K562 (cell line): ENCODE measurements around the gene SH2D7. TPM values are rescaled to one million over a fixed set of nuclear protein-coding genes. Genes with fewer than 3 reads are reported as not detected.
A peak's percentile ranks its signal among the peaks of the same experiment; 100 is the strongest.

Source experiments
- ATAC-seq: fragments of 200-7000 bp; cut with Tn5 transposase; 3 replicates; pipeline ENCODE4 v1.9.1; 2020; ENCODE audit warnings: moderate library complexity
- BruUV-seq: library from RNA; stranded (reverse); fragments of 400-500 nt; replicated peaks from 2 replicates; lab custom pipeline; 2021; lab: Mats Ljungman, UMichigan
- CTCF ChIA-PET: fragments of 300-600 bp; formaldehyde crosslinking; extraction: SDS; loops from one replicate; lab custom pipeline; 2021; ENCODE audit warnings: low intra/inter-chr PET ratio; lab: Yijun Ruan, JAX
- POLR2A ChIA-PET: fragments of 300-600, 350-650 bp; sonication (Branson Sonifier 250); formaldehyde crosslinking; extraction: SDS; loops from one replicate; lab custom pipeline; 2021; ENCODE audit warnings: antibody characterized with exemption, inconsistent platforms; lab: Yijun Ruan, JAX
- DNase-seq, 4 experiments: peaks; one replicate each; pipeline versions ENCODE4 v3.0.0 to v3.0.0-alpha.2; 2011 to 2018; ENCODE audit warnings: low spot score in 3 of 4, mixed read lengths in 3 of 4; ENCODE audit errors: extremely low read depth in 1 of 4
- FAIRE-seq: peaks from 2 replicates; lab custom pipeline; 2011; peaks lifted over from hg19 to GRCh38; lab: Jason Lieb, UNC
- H2AFZ ChIP-seq: 2 replicates; pipeline ENCODE4 v1.6.0; 2011; ENCODE audit warnings: low read depth, low read length, control low read depth, inconsistent platforms
- H3K27ac ChIP-seq: fragments of 200-600 bp; 3 replicates; pipeline ENCODE4 v1.8.0; 2011; ENCODE audit warnings: low read depth, mild to moderate bottlenecking, control low read depth, inconsistent platforms, low read length, moderate library complexity, mixed read lengths; ENCODE audit errors: extremely low read depth
- H3K27me3 ChIP-seq, 2 experiments: fragments of 300-600 bp in 1 of 2; 2 replicates in 1 of 2; 3 replicates in 1 of 2; pipeline versions ENCODE4 v1.6.0 to v1.8.0; 2011; ENCODE audit warnings: inconsistent platforms in 2 of 2, low read length in 2 of 2, mild to moderate bottlenecking in 1 of 2, mixed read lengths in 1 of 2, moderate library complexity in 1 of 2; ENCODE audit not compliant: control insufficient read depth in 2 of 2, insufficient read depth in 2 of 2
- H3K36me3 ChIP-seq: fragments of 300-600 bp; 3 replicates; pipeline ENCODE4 v1.8.0; 2011; ENCODE audit warnings: mild to moderate bottlenecking, low read length, inconsistent platforms; ENCODE audit not compliant: control insufficient read depth, insufficient read depth
- H3K4me1 ChIP-seq, 2 experiments: fragments of 200-600 bp in 1 of 2; replicated peaks in 1 of 2; 2 replicates in 1 of 2; 3 replicates in 1 of 2; pipeline versions ENCODE4 v1.5.1 to v1.8.0; 2011; ENCODE audit warnings: inconsistent platforms in 2 of 2, low read length in 2 of 2, mild to moderate bottlenecking in 1 of 2, mixed read lengths in 1 of 2, moderate library complexity in 1 of 2; ENCODE audit not compliant: control insufficient read depth in 2 of 2, insufficient read depth in 2 of 2
- H3K4me2 ChIP-seq: 2 replicates; pipeline ENCODE4 v1.6.1; 2011; ENCODE audit warnings: low read length, control low read depth, inconsistent platforms, mixed read lengths; ENCODE audit not compliant: insufficient read depth
- H3K4me3 ChIP-seq: fragments of 200-600 bp; sonication (generic), shearing (Covaris generic); 2 replicates; pipeline ENCODE4 v1.5.1; 2016; ENCODE audit warnings: control low read depth, inconsistent platforms
- H3K79me2 ChIP-seq: fragments of 200-600 bp; 3 replicates; pipeline ENCODE4 v1.8.0; 2011; ENCODE audit warnings: low read length, inconsistent platforms; ENCODE audit not compliant: control insufficient read depth, insufficient read depth
- H3K9ac ChIP-seq, 2 experiments: 2 replicates each; pipeline versions ENCODE4 v1.6.0 to v1.6.1; 2011; ENCODE audit warnings: low read depth in 2 of 2, low read length in 2 of 2, control low read depth in 1 of 2, inconsistent platforms in 1 of 2, mild to moderate bottlenecking in 1 of 2, mixed read lengths in 1 of 2; ENCODE audit not compliant: insufficient read depth in 1 of 2
- H3K9me1 ChIP-seq: one replicate; pipeline ENCODE4 v1.6.0; 2011; ENCODE audit warnings: inconsistent platforms, mild to moderate bottlenecking, low read length, moderate library complexity; ENCODE audit not compliant: control insufficient read depth, insufficient read depth
- H3K9me3 ChIP-seq: replicated peaks from 2 replicates; pipeline ENCODE4 v1.5.1; 2011; ENCODE audit warnings: low read depth, low read length, inconsistent platforms; ENCODE audit not compliant: control insufficient read depth, insufficient read depth
- H4K20me1 ChIP-seq: replicated peaks from 2 replicates; pipeline ENCODE4 v1.6.1; 2011; ENCODE audit warnings: low read length, inconsistent platforms, mixed read lengths; ENCODE audit not compliant: control insufficient read depth, insufficient read depth
- ARID4B ChIP-seq: sonication (generic); formaldehyde crosslinking; IDR thresholded peaks from 2 replicates; pipeline ENCODE4 v1.8.0; 2022; ENCODE audit warnings: mild to moderate bottlenecking, missing genetic modification reagents
- HDAC3 ChIP-seq: fragments of 450-650 bp; IDR thresholded peaks from 2 replicates; pipeline ENCODE4 v1.6.1; 2018; ENCODE audit warnings: borderline replicate concordance, mild to moderate bottlenecking, moderate library complexity; ENCODE audit not compliant: partially characterized antibody
- IRF9 ChIP-seq: fragments of 450-650 bp; IDR thresholded peaks from 2 replicates; pipeline ENCODE4 v1.6.1; 2016; ENCODE audit warnings: missing biosample characterization, missing genetic modification characterization
- SPI1 ChIP-seq: IDR thresholded peaks from 2 replicates; pipeline ENCODE4 v1.6.1; 2011; ENCODE audit warnings: low read depth, low read length, control low read depth, borderline replicate concordance
- TAF7 ChIP-seq: fragments of 450-650 bp; IDR thresholded peaks from 2 replicates; pipeline ENCODE4 v1.6.1; 2016; ENCODE audit warnings: missing genetic modification characterization, missing compliant biosample characterization
- TAL1 ChIP-seq: fragments of 450-650 bp; IDR thresholded peaks from 2 replicates; pipeline ENCODE4 v1.6.1; 2016; ENCODE audit warnings: mild to moderate bottlenecking
- ZNF445 ChIP-seq: fragments of 250-450 bp; sonication (Bioruptor Pico); IDR thresholded peaks from 2 replicates; pipeline ENCODE4 v1.4.0; 2020; ENCODE audit warnings: low read depth, mild to moderate bottlenecking, moderate library complexity
- WGBS: fragments of 100-300 bp; shearing (Covaris generic); methylation state at CpG from one replicate; pipeline ENCODE4 v1.1.6; 2016; ENCODE audit warnings: low coverage, mixed read lengths; ENCODE audit not compliant: insufficient coverage; ENCODE audit errors: missing lambda C conversion rate; 5-methylcytosine and 5-hydroxymethylcytosine counted together
- in situ Hi-C: fragments of 300-500 bp; cut with MboI; formaldehyde crosslinking; loops from 4 replicates; pipeline ENCODE4 v1.15.0; 2018; ENCODE audit warnings: inconsistent platforms, mixed read lengths
- intact Hi-C: fragments of 100-400 bp; cut with micrococcal nuclease; formaldehyde crosslinking; loops from 2 replicates; pipeline ENCODE4 v1.14.2; 2022
- polyA plus RNA-seq, 8 experiments: library from polyadenylated mRNA; depleted of rRNA in 4 of 8; stranded (reverse) in 5 of 8; unstranded in 3 of 8; fragments of >200 nt; fragmentation: Nextera tagmentation in 2 of 8; fragmentation: Illumina TruSeq in 1 of 8; extraction: Ambion mirVana in 2 of 8; extraction: Trizol in 1 of 8; gene quantifications; 2 replicates each; pipeline versions ENCODE4 v1.2.1 to v1.2.3, GENCODE V29; 2011 to 2014; ENCODE audit warnings: inconsistent platforms in 1 of 8, missing spikeins in 1 of 8
- total RNA-seq, 7 experiments: library from RNA; depleted of rRNA in 6 of 7; stranded (reverse); fragments of >200 nt in 6 of 7; fragmentation: Illumina TruSeq in 2 of 7; extraction: Trizol in 2 of 7; gene quantifications; 2 replicates each; pipeline versions ENCODE4 v1.2.1 to v1.2.3, GENCODE V29; 2011 to 2021; ENCODE audit warnings: low replicate concordance in 1 of 7
- TF ChIP-seq, protein P1 (sequence below): fragments of 450-650 bp; IDR thresholded peaks from 2 replicates; pipeline ENCODE4 v1.7.0; 2016; ENCODE audit warnings: borderline replicate concordance
- TF ChIP-seq, protein P2 (sequence below), 3 experiments: fragments of 200-800 bp in 1 of 3; fragments of 250-450 bp in 1 of 3; fragments of 450-650 bp in 1 of 3; sonication (Bioruptor Pico) in 1 of 3; sonication (Bioruptor generic) in 1 of 3; formaldehyde crosslinking in 1 of 3; IDR thresholded peaks; 2 replicates each; pipeline versions ENCODE4 v1.6.1 to v1.8.0; 2016 to 2022; ENCODE audit warnings: mild to moderate bottlenecking in 2 of 3, missing genetic modification characterization in 2 of 3, missing compliant biosample characterization in 1 of 3, moderate library complexity in 1 of 3

Gene SH2D7
- total and polyA plus RNA-seq, 9 of the 15 experiments (the other 6 are each of a cell fraction or from before 2014, with no cell fraction given), result not detected

GRCh38 chr15:78103406-78104118, 11.2 kb downstream of the SH2D7 start:
- BruUV-seq, result no TSS peak
- DNase-seq (no peak), FAIRE-seq (no peak), ATAC-seq (no peak; the same call in 2 of the 3 replicates)
- H3K27ac ChIP-seq, result no peak overlapping the region
- no peaks in the 10 kb centered on the region for H3K79me2 ChIP-seq
- POLR2A ChIA-PET, result interaction anchor here (0.5 to 1.3 kb wide), 5 partner anchors 10 to 1157 kb away, joined by 3 to 4 read pairs (median 3); no protein-coding TSS in a partner anchor
- peak overlapping the region in 1 of 2 experiments; percentile 35; a peak in 2 of 4 replicates for H3K9ac ChIP-seq
- H3K9me1 ChIP-seq, result no peaks in the 10 kb centered on the region
- H3K9me3 ChIP-seq, result no peaks in the 10 kb centered on the region
- no peak overlapping the region for H2AFZ ChIP-seq
- H3K4me3 ChIP-seq, result no peak overlapping the region
- intact Hi-C loops, result no loop called here
- in situ Hi-C loops, result no loop called here
- WGBS, result 45% methylated on average over 9 of the region's 12 CpGs
- H3K36me3 ChIP-seq, result no peaks in the 10 kb centered on the region
- H3K27me3 ChIP-seq, result peaks cover 0 to under 1% of the 10 kb centered on the region in 2 experiments; a peak in 1 of 5 replicates
- 0 out of 2 replicates have a peak, but pooled peaks cover 6% of the 10 kb centered on the region for H4K20me1 ChIP-seq
- no peak overlapping the region for H3K4me2 ChIP-seq
- CTCF ChIA-PET, result no interaction called here
- H3K4me1 ChIP-seq, result peaks cover 0 to 7% of the 10 kb centered on the region in 2 experiments; a peak in 2 of 5 replicates
- TF ChIP-seq ZNF445 (CRISPR knock-in tag) (no peak), IRF9 (tag) (no peak), SPI1 (0 out of 2 replicates have a peak, but pooled peaks have one; percentile 4), HDAC3 (no peak), TAF7 (tag) (no peak), TAL1 (no peak), ARID4B (CRISPR knock-in tag) (no peak)
- TF ChIP-seq, protein P1, sequence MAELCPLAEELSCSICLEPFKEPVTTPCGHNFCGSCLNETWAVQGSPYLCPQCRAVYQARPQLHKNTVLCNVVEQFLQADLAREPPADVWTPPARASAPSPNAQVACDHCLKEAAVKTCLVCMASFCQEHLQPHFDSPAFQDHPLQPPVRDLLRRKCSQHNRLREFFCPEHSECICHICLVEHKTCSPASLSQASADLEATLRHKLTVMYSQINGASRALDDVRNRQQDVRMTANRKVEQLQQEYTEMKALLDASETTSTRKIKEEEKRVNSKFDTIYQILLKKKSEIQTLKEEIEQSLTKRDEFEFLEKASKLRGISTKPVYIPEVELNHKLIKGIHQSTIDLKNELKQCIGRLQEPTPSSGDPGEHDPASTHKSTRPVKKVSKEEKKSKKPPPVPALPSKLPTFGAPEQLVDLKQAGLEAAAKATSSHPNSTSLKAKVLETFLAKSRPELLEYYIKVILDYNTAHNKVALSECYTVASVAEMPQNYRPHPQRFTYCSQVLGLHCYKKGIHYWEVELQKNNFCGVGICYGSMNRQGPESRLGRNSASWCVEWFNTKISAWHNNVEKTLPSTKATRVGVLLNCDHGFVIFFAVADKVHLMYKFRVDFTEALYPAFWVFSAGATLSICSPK, result no peak
- TF ChIP-seq, protein P2, sequence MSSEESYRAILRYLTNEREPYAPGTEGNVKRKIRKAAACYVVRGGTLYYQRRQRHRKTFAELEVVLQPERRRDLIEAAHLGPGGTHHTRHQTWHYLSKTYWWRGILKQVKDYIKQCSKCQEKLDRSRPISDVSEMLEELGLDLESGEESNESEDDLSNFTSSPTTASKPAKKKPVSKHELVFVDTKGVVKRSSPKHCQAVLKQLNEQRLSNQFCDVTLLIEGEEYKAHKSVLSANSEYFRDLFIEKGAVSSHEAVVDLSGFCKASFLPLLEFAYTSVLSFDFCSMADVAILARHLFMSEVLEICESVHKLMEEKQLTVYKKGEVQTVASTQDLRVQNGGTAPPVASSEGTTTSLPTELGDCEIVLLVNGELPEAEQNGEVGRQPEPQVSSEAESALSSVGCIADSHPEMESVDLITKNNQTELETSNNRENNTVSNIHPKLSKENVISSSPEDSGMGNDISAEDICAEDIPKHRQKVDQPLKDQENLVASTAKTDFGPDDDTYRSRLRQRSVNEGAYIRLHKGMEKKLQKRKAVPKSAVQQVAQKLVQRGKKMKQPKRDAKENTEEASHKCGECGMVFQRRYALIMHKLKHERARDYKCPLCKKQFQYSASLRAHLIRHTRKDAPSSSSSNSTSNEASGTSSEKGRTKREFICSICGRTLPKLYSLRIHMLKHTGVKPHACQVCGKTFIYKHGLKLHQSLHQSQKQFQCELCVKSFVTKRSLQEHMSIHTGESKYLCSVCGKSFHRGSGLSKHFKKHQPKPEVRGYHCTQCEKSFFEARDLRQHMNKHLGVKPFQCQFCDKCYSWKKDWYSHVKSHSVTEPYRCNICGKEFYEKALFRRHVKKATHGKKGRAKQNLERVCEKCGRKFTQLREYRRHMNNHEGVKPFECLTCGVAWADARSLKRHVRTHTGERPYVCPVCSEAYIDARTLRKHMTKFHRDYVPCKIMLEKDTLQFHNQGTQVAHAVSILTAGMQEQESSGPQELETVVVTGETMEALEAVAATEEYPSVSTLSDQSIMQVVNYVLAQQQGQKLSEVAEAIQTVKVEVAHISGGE (CRISPR knock-in tag; IDR thresholded peaks at IDR 0.05), result 0 out of 6 replicates have a peak, but pooled peaks of 1 of the 3 experiments have one; percentile 28
